Naive thymus-derived CD4-positive, alpha-beta T cell (primary cell): ENCODE results near the gene PTCH2. TPM values are rescaled to one million over a fixed set of nuclear protein-coding genes. Genes with fewer than 3 reads are reported as not detected.

Experiments
- ATAC-seq: fragments of 150-1000 bp; cut with Tn5 transposase; 2 replicates; pipeline ENCODE4 v1.10.0; 2021; ENCODE audit warnings: mild to moderate bottlenecking, moderate library complexity
- CTCF ChIA-PET: fragments of 350-600 bp; sonication (Branson Sonifier 250); formaldehyde crosslinking; loops from one replicate; lab custom pipeline; 2021; ENCODE audit warnings: antibody characterized with exemption; lab: Charles Lee
- POLR2A ChIA-PET: fragments of 350-600 bp; sonication (Branson Sonifier 250); formaldehyde crosslinking; loops from one replicate; lab custom pipeline; 2021; ENCODE audit warnings: antibody characterized with exemption, inconsistent platforms; lab: Charles Lee
- DNase-seq, 9 donors: peaks; one replicate each; pipeline versions ENCODE4 v3.0.0 to v3.0.0-alpha.2; 2020 to 2022; ENCODE audit warnings: mixed read lengths in 1 of 9
- H3K27ac ChIP-seq: one replicate; pipeline ENCODE4 v1.7.0; 2013; ENCODE audit warnings: mild to moderate bottlenecking, low read depth, low read length, moderate library complexity
- H3K27me3 ChIP-seq, 2 donors: one replicate each; pipeline ENCODE4 v1.7.0; 2013; ENCODE audit warnings: low read length in 2 of 2, mild to moderate bottlenecking in 2 of 2, moderate library complexity in 2 of 2; ENCODE audit not compliant: control insufficient read depth in 2 of 2, insufficient read depth in 2 of 2
- H3K36me3 ChIP-seq, 3 experiments: 1 replicate in 2 of 3; 2 replicates in 1 of 3; pipeline ENCODE4 v1.7.0; 2013; ENCODE audit warnings: low read length in 3 of 3, mild to moderate bottlenecking in 3 of 3, moderate library complexity in 1 of 3; ENCODE audit not compliant: insufficient read depth in 3 of 3, control insufficient read depth in 2 of 3
- H3K4me1 ChIP-seq, 2 donors: one replicate each; pipeline ENCODE4 v1.7.0; 2013; ENCODE audit warnings: low read length in 2 of 2, mild to moderate bottlenecking in 2 of 2, moderate library complexity in 1 of 2; ENCODE audit not compliant: control insufficient read depth in 2 of 2, insufficient read depth in 2 of 2
- H3K4me3 ChIP-seq: 2 replicates; pipeline ENCODE4 v1.7.0; 2013; ENCODE audit warnings: mild to moderate bottlenecking, low read length
- H3K9me3 ChIP-seq, 3 experiments: 1 replicate in 2 of 3; 2 replicates in 1 of 3; pipeline ENCODE4 v1.7.0; 2013; ENCODE audit warnings: low read length in 3 of 3; ENCODE audit not compliant: control insufficient read depth in 2 of 3
- H3K27ac Mint-ChIP-seq, 9 donors: one replicate each; pipeline ENCODE4 v1.8.0; 2020 to 2022; ENCODE audit warnings: mixed read lengths in 9 of 9, mild to moderate bottlenecking in 8 of 9, moderate library complexity in 5 of 9, inconsistent platforms in 2 of 9
- H3K27me3 Mint-ChIP-seq, 5 donors: one replicate each; pipeline ENCODE4 v1.8.0; 2021 to 2022; ENCODE audit warnings: mixed read lengths in 5 of 5, mild to moderate bottlenecking in 1 of 5
- H3K36me3 Mint-ChIP-seq, 5 donors: one replicate each; pipeline ENCODE4 v1.8.0; 2020 to 2022; ENCODE audit warnings: mixed read lengths in 5 of 5, mild to moderate bottlenecking in 3 of 5, inconsistent platforms in 1 of 5
- H3K4me1 Mint-ChIP-seq, 7 donors: one replicate each; pipeline ENCODE4 v1.8.0; 2020 to 2022; ENCODE audit warnings: mixed read lengths in 7 of 7, mild to moderate bottlenecking in 3 of 7, inconsistent platforms in 1 of 7
- H3K4me3 Mint-ChIP-seq, 10 donors: one replicate each; pipeline ENCODE4 v1.8.0; 2020 to 2022; ENCODE audit warnings: mild to moderate bottlenecking in 10 of 10, mixed read lengths in 10 of 10, moderate library complexity in 6 of 10, inconsistent platforms in 2 of 10
- H3K9me3 Mint-ChIP-seq, 11 donors: one replicate each; pipeline ENCODE4 v1.8.0; 2020 to 2022; ENCODE audit warnings: mixed read lengths in 11 of 11, mild to moderate bottlenecking in 4 of 11, inconsistent platforms in 1 of 11, moderate library complexity in 1 of 11
- intact Hi-C, 2 donors: fragments of 100-400 bp; cut with micrococcal nuclease; formaldehyde crosslinking; loops; one replicate each; pipeline ENCODE4 v1.15.1; 2023
- polyA plus RNA-seq, 2 donors: library from polyadenylated mRNA; unstranded; fragments of 300-500 nt; fragmentation: Illumina TruSeq; gene quantifications; one replicate each; pipeline ENCODE4 v1.2.3, GENCODE V29; 2021
- total RNA-seq, 6 experiments: library from RNA in 5 of 6; stranded (reverse) in 5 of 6; gene quantifications; 1 replicate in 5 of 6; 2 replicates in 1 of 6; pipeline ENCODE4 v1.2.3 and lab custom pipeline; 2021 to 2026

PTCH2 gene
- total and polyA plus RNA-seq, 7 experiments from 2014 or later, result 0.06 to 2.8 (median 1.3) TPM; not detected in 1

- Mint-ChIP-seq H3K4me3 (no peak overlapping the region), H3K36me3 (peaks cover 5 to 49% (median 28%) of the 10 kb centered on the region in 5 donors), H3K4me1 (no peaks in the 10 kb centered on the region), H3K27ac (peak overlapping the region in 1 of 9 donors; percentile 65), H3K9me3 (no peaks in the 10 kb centered on the region), H3K27me3 (no peaks in the 10 kb centered on the region)
- no peaks in the 10 kb centered on the region for H3K4me1 ChIP-seq
- no peaks in the 10 kb centered on the region for H3K9me3 ChIP-seq
- no peak overlapping the region for H3K4me3 ChIP-seq
- ChIA-PET POLR2A (no interaction called here), CTCF (no interaction called here)
- intact Hi-C loops, result no loop called here
- ATAC-seq, result no peak
- H3K27ac ChIP-seq, result no peak overlapping the region
- peaks cover 0 to 12% (median 0%) of the 10 kb centered on the region in 3 experiments for H3K36me3 ChIP-seq
- no peak for DNase-seq
- no peaks in the 10 kb centered on the region for H3K27me3 ChIP-seq
Measured at GRCh38 chr1:44855742-44856141, 12.7 kb upstream of the PTCH2 start.

- peaks cover 5 to 49% (median 28%) of the 10 kb centered on the region in 5 donors for H3K36me3 Mint-ChIP-seq
Measured at GRCh38 chr1:44854970-44855369, 11.9 kb upstream of the PTCH2 start.

GRCh38 chr1:44853201-44853600 lies 10.1 kb upstream of the PTCH2 start:
- peak overlapping the region in 1 of 9 donors; percentile 41 for H3K27ac Mint-ChIP-seq
- no peak for ATAC-seq
- peaks cover 0 to 9% (median 2%) of the 10 kb centered on the region in 7 donors for H3K4me1 Mint-ChIP-seq
- Histone ChIP-seq H3K36me3 (peaks cover 0 to 28% (median 0%) of the 10 kb centered on the region in 3 experiments), H3K4me1 (no peaks in the 10 kb centered on the region), H3K27ac (no peak overlapping the region), H3K4me3 (no peak overlapping the region), H3K27me3 (no peaks in the 10 kb centered on the region), H3K9me3 (no peaks in the 10 kb centered on the region)
- peaks cover 5 to 52% (median 31%) of the 10 kb centered on the region in 5 donors for H3K36me3 Mint-ChIP-seq
- H3K9me3 Mint-ChIP-seq, result no peaks in the 10 kb centered on the region
- H3K4me3 Mint-ChIP-seq, result no peak overlapping the region
- no peak for DNase-seq
- intact Hi-C loops, result no loop called here
- POLR2A ChIA-PET, result no interaction called here
- CTCF ChIA-PET, result interaction anchor here (0.9 kb wide), 1 partner anchor 122 kb away, joined by 3 read pairs; the partner anchor contains the start of gene RNU5D-1
- H3K27me3 Mint-ChIP-seq, result no peaks in the 10 kb centered on the region

More at GRCh38 chr1:44854970-44855369, 11.9 kb upstream of the PTCH2 start:
- H3K27ac Mint-ChIP-seq, result no peak overlapping the region
- Histone ChIP-seq H3K27ac (no peak overlapping the region), H3K4me3 (no peak overlapping the region), H3K4me1 (no peaks in the 10 kb centered on the region), H3K36me3 (peaks cover 0 to 19% (median 0%) of the 10 kb centered on the region in 3 experiments), H3K9me3 (no peaks in the 10 kb centered on the region), H3K27me3 (no peaks in the 10 kb centered on the region)
- ChIA-PET CTCF (no interaction called here), POLR2A (no interaction called here)
- no peak overlapping the region for H3K4me3 Mint-ChIP-seq
- peaks cover 0 to 4% (median 2%) of the 10 kb centered on the region in 7 donors for H3K4me1 Mint-ChIP-seq
- no peak for ATAC-seq
- H3K27me3 Mint-ChIP-seq, result no peaks in the 10 kb centered on the region
- H3K9me3 Mint-ChIP-seq, result no peaks in the 10 kb centered on the region
- DNase-seq, result no peak
- intact Hi-C loops, result no loop called here

GRCh38 chr1:44851308-44851707 lies 8.3 kb upstream of the PTCH2 start:
- H3K36me3 Mint-ChIP-seq, result peaks cover 5 to 43% (median 22%) of the 10 kb centered on the region in 5 donors
- no peak overlapping the region for H3K27ac Mint-ChIP-seq
- Histone ChIP-seq H3K4me1 (no peaks in the 10 kb centered on the region), H3K9me3 (no peaks in the 10 kb centered on the region), H3K36me3 (peaks cover 0 to 20% (median 0%) of the 10 kb centered on the region in 3 experiments), H3K27ac (no peak overlapping the region), H3K27me3 (no peaks in the 10 kb centered on the region), H3K4me3 (no peak overlapping the region)
- no peaks in the 10 kb centered on the region for H3K27me3 Mint-ChIP-seq
- CTCF ChIA-PET, result no interaction called here
- DNase-seq (no peak), ATAC-seq (no peak)
- peaks cover 0 to 9% (median 2%) of the 10 kb centered on the region in 7 donors for H3K4me1 Mint-ChIP-seq
- intact Hi-C loops, result no loop called here
- no peak overlapping the region for H3K4me3 Mint-ChIP-seq
- no peaks in the 10 kb centered on the region for H3K9me3 Mint-ChIP-seq
- POLR2A ChIA-PET, result no interaction called here

- H3K27ac ChIP-seq, result no peak overlapping the region
- ChIA-PET POLR2A (no interaction called here), CTCF (no interaction called here)
- peaks cover 0 to 9% (median 2%) of the 10 kb centered on the region in 7 donors for H3K4me1 Mint-ChIP-seq
- H3K4me3 Mint-ChIP-seq, result no peak overlapping the region
- peaks cover 0 to 31% (median 19%) of the 10 kb centered on the region in 5 donors for H3K36me3 Mint-ChIP-seq
- DNase-seq (no peak), ATAC-seq (no peak)
- H3K4me1 ChIP-seq, result no peaks in the 10 kb centered on the region
- H3K27me3 Mint-ChIP-seq, result peaks cover 0 to 2% (median 0%) of the 10 kb centered on the region in 5 donors
- intact Hi-C loops, result no loop called here
- no peaks in the 10 kb centered on the region for H3K27me3 ChIP-seq
- peaks cover 0 to 17% (median 0%) of the 10 kb centered on the region in 3 experiments for H3K36me3 ChIP-seq
- H3K27ac Mint-ChIP-seq, result peak overlapping the region in 1 of 9 donors; percentile 74
- no peak overlapping the region for H3K4me3 ChIP-seq
- H3K9me3 ChIP-seq, result no peaks in the 10 kb centered on the region
- H3K9me3 Mint-ChIP-seq, result no peaks in the 10 kb centered on the region
Measured at GRCh38 chr1:44849575-44850132, 6.6 kb upstream of the PTCH2 start.

GRCh38 chr1:44848456-44849181 lies 5.6 kb upstream of the PTCH2 start:
- DNase-seq, result no peak
- no peaks in the 10 kb centered on the region for H3K9me3 ChIP-seq
- Mint-ChIP-seq H3K36me3 (peaks cover 0 to 26% (median 22%) of the 10 kb centered on the region in 5 donors), H3K4me3 (no peak overlapping the region), H3K27me3 (peaks cover 0 to 12% (median 0%) of the 10 kb centered on the region in 5 donors), H3K4me1 (peaks cover 0 to 15% (median 4%) of the 10 kb centered on the region in 7 donors), H3K27ac (peak overlapping the region in 2 of 9 donors; percentile 8 to 62), H3K9me3 (no peaks in the 10 kb centered on the region)
- H3K27me3 ChIP-seq, result no peaks in the 10 kb centered on the region
- no peaks in the 10 kb centered on the region for H3K4me1 ChIP-seq
- no peak overlapping the region for H3K4me3 ChIP-seq
- ATAC-seq, result no peak
- H3K36me3 ChIP-seq, result peaks cover 0 to 17% (median 0%) of the 10 kb centered on the region in 3 experiments
- no peak overlapping the region for H3K27ac ChIP-seq
- CTCF ChIA-PET, result interaction anchor here (0.6 kb wide), 1 partner anchor 10 kb away, joined by 5 read pairs; no protein-coding TSS in a partner anchor
- POLR2A ChIA-PET, result interaction anchor here (0.7 to 0.9 kb wide), 2 partner anchors 25 to 381 kb away, joined by 3 read pairs; no protein-coding TSS in a partner anchor
- intact Hi-C loops, result no loop called here
